SHP77 (cell line): ENCODE data around the gene RIN2.

ENCODE experiments used
- DNase-seq, 2 experiments: peaks; one replicate each; lab custom pipeline; 2025; lab: John Stamatoyannopoulos, UW

The RIN2 gene, protein sequence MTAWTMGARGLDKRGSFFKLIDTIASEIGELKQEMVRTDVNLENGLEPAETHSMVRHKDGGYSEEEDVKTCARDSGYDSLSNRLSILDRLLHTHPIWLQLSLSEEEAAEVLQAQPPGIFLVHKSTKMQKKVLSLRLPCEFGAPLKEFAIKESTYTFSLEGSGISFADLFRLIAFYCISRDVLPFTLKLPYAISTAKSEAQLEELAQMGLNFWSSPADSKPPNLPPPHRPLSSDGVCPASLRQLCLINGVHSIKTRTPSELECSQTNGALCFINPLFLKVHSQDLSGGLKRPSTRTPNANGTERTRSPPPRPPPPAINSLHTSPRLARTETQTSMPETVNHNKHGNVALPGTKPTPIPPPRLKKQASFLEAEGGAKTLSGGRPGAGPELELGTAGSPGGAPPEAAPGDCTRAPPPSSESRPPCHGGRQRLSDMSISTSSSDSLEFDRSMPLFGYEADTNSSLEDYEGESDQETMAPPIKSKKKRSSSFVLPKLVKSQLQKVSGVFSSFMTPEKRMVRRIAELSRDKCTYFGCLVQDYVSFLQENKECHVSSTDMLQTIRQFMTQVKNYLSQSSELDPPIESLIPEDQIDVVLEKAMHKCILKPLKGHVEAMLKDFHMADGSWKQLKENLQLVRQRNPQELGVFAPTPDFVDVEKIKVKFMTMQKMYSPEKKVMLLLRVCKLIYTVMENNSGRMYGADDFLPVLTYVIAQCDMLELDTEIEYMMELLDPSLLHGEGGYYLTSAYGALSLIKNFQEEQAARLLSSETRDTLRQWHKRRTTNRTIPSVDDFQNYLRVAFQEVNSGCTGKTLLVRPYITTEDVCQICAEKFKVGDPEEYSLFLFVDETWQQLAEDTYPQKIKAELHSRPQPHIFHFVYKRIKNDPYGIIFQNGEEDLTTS

DNA sequence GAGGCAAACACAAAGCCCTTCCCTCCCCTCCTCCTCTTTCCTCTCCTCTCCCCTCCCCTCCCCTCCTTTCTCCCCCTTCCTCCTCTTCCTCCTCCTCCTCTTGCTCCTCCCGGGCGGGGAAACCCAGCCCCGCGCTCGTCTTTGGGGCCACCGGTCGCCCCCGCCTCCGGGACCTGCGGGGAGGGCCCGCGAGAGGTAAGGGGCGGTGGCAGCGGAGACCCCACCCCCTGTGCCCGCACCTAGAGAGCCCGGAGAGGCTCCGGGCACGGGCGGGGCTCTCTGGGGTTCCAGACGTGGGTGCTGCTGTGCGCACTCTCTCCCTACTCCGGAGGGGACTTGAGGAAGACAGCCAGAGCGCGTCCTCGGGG, at the start of gene RIN2:
RIN2 (plus strand) TSS at position 126 of the 368 bp plus-strand sequence. CDS start 131,344 bp downstream, outside the sequence.
- peak in 1 of 2 experiments; percentile 38 for DNase-seq

DNA sequence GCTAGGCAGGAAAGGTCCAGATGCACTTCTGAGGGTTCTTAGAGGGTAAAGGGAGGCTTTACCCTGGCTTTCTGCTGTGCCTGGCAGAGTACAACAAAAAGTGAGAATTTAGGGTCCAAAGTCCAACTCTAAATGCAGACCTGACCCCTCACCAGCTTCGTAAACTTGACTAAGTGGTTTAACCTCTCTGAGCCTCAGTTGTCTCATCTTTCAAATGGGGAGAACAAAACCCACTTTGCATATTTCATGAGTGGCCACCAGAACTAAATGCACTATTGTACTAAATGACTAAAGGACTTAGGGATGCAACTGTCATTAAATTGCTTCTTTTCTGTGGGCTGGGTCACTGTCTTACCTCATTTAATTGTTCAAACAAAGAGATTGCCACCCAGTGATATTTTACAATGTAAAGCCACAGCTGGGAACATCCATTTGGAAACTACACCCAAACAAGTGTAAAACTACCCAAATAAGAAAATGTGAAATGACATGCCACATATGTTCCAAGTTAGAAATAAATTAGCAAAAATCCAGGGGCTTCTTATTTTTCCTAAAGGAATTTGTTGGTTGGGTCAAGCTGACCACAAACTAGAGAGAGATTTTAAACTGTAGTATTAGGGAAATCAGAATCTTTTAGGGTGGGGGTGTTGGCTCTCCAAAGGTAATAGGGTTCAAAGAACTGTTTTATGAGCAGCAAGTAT, 48.3 kb upstream of the RIN2 start:
- DNase-seq = no peak

DNA sequence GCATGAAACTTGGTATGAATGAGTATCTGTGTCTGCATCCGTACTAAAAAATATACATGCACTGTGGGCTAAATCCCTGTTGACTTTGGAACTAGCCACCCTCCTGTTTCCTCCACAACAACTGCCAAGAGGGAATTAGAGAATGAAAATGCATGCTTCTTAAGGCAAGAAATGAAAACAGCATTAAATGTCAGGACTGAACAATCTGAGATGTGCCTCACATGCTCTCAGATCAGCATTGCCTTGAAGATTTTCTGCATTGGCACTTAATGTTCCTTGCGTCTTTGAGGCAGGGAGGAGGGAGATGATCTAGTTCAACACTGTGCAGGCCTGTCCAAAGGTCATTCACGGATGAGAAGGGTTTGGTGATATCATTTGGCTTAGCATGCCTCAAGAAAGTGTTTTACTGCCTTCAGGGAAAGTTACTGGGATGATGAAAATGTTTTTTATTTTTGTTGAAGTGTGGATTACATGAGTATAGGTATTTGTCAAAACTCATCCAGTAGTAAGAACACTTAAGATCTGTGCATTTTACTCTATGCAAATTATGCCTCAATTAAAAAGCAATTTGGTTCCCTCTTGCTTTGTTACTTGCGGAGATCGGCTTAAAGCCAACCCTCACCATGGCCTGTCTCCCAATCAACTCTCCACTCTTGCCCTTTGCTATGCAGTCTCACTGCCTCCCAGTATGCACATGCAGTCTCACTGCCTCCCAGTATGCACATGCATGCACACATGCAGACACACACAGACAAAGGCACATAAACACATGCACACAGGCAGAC, 47.5 kb upstream of the RIN2 start:
- DNase-seq = no peak

DNA sequence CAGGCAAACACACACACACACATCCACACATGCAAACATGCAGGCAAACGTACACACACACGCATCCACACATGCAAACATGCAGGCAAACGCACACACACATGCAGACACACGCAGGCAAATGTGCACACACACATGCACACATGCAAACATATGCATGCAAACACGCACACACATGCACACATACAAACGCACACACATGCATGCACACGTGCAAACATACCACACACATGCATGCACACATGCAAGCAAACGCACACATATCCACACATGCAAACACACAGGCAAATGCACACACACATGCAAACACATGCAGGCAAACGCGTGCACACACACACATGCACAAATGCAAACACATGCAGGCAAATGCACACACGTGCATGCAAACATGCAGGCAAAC, 46.9 kb upstream of the RIN2 start:
- DNase-seq = no peak

DNA sequence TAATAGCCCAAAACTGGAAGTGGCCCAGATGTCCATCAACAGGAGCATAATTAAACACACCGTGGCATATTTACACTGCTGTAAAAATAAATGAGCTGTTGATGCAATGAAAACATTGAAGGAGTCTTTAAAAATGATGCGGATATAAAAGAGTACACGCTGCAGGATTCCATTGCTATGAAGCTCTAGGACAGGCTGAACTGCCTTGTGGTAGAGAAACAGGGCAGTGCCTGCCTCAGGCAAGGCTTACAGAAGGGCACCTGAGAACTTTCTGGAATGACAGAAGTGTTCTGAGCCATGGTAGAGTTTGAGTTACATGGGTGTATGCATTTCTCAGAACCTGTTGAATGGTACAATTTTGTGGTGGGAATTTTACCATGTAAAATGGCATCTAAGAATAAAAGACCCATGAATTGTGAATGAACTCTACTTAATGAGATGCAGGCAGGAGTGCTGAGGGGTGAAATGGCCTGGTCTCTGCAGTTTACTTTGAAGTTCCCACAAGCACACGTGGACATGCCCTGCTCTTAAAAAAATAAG, 45.3 kb upstream of the RIN2 start:
- no peak for DNase-seq

DNA sequence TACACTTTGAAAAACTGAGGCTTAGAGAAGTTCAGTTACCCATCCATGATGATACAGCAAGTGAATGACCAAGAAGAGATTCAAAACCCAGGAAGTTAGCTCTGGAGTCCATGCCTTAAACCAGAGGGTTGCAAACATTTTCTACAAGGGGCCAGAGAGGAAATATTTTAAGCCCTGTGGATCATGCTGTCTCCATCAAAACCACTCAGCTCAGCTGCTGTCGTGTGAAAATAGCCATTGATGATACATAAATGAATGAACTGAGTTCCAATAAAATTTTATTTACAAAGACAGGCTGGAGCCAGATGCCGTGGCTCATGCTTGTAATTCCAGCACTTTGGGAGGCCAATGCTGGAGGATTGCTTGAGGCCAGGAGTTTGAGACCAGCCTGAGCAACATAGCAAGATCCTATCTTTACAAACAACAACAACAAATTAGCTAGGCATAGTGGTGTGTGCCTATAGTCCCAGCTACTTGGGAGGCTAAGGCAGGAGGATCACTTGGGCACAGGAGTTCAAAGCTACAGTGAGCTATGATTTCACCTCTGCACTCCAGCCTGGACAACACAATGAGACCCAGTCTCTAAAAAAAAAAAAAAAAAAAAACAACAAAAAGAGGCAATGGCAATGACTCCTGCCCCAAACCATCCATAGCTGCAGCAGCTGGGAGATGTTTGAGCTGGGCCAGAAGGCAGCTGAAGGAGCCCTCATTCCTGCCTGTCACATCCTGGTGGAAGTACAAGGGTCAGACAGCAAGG, 44.1 kb upstream of the RIN2 start:
- no peak for DNase-seq

DNA sequence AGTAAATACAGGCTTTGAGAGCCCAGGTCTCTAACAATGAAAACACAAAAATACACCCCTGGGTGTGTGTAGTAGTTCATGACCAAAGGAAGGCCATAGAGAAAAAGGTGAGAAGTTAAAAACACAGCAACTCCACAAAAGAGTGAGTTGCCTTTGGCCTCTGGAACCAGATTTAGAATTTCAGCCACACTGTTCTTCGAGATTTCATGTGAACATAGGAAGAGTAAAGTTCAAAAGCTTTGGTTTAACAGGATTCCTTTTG, 43.5 kb upstream of the RIN2 start:
- no peak for DNase-seq

DNA sequence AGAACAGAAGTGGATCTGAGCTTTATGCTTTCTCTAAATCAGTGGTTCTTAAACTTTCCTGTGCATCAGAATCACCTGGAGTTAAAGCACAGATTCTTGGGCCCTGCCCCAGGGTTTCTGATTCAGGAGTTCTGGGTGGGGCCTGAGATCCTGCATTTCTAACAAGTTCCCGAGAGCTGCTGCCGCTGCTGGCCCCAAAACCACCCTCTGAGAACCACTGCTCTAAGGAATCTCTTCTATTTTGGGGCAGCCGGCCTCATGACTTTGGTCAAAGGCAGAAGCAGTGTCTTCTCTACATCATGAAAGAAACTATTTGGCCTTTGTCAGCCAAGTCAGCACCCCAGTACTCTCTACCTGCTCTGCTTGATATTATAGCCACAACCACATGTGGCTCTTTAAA, 42.1 kb upstream of the RIN2 start:
- no peak for DNase-seq

DNA sequence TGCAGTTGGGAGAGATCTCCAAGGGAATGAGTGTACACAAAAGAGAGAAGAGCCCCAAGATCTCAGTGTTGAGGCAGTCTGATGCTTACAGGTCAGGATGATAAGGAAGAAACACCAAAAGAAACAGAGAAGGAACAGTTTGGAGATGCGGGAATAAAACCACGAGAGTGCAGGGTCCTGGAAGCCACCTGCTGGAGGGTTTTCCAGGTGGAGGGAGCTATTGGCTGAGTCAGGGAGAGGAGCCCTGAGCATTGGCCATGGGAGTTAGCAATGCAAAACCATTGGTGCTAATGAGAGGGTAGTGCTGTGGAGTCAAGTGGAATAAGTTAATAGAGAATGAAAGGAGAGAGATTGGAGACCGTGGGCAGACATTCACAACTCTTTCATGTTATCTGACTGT, 39.2 kb upstream of the RIN2 start:
- no peak for DNase-seq

DNA sequence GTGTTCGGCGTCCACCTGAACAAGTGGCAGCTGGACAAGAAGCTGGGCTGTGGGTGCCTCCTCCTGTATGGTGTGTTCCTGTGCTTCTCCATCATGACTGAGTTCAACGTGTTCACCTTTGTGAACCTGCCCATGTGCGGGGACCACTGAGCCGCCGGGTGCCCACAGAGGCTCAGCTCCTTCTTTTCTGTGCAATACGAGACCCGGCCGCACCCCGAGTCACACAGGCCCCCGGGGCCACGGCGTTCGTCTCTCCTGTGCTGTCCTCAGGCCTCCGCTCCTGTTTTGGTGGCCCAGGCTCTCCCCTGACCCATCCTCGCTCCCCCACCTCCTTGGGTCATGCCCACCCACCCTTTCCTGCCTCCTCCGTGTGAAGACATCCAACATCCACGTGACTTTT, 37.1 kb upstream of the RIN2 start:
- DNase-seq = no peak

DNA sequence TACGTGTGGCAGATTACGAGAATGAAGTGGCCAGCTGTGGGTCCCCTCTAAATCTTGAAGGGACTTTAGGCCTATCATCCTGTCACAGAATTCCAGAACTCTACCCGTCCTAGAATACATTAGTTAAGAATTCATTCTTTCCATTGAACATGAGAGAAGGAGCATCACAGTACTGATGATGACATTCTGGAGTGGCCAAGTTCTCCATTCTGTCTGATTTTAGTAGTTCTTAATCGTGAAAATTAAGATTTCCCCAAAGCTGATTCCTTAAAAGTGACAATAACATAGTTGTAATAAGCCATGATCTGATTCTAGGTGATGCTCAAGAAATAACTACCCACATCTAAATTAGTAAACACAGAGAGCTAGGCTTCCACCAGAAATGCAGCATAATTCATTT, 35.0 kb upstream of the RIN2 start:
- DNase-seq = no peak

DNA sequence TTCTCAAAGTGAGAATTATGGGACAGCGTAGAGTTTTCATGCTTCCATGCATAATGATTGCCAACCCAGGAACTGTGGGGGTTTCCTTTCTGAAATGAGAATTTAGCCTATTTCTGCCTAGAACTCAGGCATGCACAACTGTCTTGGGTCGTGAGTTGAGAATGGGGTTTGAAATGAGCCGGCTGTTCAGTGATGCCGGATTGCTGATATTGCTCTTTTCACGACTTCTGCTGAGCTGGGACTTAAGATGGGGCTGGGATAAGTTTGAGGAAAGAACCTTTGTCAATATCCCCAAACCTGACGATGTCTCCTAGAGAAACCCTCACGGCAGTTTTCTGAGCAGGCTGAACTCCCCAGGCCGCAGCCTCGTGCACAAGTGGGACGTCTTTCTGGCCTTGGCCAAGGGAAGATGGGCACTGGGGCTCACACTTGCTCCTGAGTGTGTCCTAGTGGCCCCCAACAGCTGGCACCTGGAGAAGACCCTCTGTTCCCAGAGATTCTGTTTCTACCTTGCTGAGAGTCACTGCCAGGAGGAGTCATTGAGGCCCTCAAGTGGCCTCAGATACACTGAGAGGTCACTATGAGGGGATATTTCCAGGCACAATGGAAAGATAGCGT, 34.1 kb upstream of the RIN2 start:
- no peak for DNase-seq

DNA sequence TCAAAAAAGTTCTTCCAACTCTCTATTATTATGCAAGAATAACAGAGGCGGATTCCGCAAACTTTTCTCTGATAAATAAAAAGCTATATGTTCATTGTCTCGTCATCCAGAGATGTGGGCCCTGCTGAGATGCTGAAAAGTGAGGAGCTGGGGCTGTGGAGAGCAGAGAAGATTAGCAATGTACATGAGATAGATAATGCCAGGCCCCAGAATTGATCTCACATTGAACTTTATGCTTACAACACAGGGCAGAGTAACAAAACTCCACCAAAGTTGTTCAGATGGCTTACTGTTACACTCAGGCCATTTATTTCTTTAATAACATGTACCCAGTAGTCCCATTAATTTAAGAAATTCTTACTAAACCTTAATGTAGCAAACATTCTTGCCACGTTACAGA, 32.7 kb upstream of the RIN2 start:
- DNase-seq = no peak

DNA sequence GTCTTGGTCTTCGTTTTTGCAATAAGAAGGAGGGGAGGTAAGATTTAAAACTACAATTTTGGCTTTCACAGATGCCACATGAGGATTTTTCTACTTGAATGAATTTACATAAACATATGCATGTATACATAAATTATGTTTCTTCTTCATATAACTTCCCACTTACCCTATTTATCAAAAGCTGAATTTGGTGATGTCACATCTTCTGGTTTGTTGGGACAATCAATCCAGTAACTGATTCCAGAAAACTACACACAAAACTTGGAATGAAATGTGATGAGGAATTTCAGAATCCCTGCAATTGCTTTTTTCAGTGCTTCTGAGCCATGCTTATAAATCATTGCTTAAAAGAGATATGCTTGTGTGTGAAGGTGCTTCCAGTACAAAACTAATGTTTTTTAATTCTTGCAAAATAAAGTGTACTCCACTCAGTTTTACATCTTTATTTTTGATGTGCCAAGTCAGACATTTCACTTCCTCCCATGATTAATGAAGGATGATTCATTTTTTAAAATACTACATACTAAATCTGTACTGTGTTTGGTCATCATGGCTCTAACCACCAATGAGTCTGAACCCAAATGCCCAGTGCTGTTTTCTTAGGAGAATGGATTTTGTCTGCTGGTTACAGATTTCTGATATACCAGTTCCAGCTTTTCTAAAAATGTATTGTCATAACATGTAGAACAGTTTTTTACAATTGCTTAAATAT, 32.1 kb upstream of the RIN2 start:
- DNase-seq = no peak

DNA sequence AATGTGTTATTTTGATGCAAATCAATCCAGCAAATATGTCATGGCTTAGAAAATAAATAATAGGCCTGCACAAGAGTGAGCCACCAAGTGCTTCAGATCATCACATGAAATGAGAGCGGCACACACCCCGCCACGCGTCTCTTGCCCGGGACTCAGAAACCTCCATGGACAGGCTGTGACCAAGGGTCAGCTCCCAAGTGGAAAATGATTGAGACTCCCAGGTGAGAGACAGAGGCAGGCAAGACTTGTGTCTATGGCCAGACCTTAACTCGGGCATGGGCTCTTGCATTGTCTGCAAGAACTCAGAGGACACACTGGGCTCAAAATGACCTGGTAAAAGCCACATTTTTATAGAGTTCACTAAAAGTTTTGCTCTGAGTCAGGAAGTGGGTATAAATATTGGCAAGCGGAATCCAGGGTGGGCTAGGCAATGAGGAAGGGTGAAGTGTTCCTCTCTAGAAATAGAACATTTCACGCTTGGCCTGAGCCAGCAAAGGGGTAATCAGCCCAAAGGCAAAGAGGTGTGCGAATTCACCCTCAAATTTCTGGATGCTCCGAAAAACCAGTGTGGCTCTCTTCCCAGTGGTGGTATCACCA, 30.7 kb upstream of the RIN2 start:
- DNase-seq = no peak

DNA sequence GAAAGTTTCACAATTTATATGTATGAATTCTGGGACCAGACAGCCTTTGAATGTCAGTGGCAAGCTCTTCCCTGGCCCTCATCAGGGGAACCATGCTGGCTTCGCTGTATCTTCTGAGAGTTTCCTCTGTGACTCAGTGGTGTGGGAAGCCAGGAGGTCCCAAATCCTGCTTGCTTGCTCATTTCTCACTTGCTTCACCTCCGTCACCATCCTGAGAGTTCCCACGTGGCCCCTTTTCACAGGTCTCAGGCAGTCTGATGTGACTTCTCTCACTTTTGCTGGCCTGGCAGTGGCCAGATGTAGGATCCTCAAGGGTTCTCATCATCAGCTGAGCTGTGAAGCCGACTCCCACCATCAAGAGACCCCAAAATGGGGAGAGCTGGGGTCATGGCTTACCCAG, 28.4 kb upstream of the RIN2 start:
- DNase-seq = no peak

DNA sequence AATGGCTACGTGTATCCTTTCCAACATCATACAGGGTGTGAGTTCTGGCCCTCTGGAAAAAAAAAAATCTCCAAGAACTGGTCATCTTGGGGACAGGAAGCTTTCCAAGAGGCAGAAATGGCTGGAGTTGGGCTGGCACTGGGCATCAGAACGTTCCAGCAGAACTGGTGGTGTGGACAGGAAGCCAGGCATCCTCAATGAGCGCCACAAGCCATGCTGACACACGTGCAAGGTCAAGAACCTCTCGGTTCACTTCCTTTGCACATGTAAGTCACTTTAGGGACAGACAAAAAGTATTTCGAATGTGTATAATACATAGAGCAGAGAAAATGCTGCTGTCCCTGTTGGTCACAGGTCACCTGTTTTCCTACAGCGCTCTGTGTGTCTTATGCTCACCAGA, 27.4 kb upstream of the RIN2 start:
- no peak for DNase-seq

DNA sequence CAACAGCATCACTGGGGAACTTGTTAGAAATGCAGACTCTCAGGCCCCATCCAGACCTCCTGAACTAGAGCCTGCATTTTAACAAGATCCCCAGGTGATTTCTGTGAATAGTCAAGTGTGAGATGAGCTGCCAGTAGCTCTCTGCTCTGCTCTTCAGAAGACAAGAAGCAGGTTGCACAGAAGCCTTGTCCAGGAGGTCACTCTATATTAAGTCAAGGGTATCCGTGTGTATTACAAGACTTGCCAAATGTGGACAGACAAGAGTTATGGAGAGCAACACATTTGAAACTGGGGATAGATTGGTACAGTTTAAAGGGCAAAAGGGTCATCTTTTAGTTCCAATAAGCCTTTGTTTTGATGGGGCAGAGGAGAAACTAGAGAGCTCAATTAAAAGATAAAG, 23.2 kb upstream of the RIN2 start:
- no peak for DNase-seq

DNA sequence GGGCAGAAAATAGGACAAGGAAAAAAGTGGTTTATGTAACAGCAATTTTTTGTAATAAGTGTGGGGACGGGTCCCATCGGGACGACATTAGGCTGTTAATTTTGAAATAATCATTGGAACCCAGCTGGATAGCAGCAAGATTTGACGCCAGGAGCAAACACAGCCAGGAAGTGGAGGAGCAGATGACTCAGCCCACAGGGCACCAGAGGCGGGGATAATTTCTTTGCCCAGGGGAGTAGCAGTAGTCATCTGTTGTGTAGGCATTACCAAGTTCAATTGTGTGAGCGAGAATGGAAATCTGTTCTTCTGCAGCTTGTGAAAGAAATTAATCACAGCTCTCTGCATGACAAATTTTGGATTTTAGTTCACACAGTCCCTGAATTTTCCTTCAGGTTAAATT, 22.6 kb upstream of the RIN2 start:
- DNase-seq = peak; percentile 16 to 44

DNA sequence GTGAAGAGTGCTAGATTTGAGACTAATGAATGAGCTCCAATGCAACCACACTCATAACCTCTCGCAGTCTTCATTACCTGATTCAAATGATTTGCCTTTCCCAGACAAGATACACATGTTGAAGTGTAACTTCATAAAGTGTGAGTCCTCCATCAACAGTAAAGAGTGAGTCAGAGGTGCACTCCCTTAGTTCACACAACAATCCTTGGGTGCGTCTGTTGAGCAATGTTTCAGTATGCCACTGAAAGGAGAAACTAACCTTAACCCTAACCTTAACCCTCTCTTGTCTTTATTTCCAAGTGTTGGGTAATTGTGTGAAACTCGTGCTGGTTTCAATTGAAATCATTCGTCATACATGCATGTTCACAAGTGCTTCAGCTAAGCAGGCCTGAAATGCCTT, 21.0 kb upstream of the RIN2 start:
- DNase-seq = no peak
